CD14-positive monocyte (primary cell): ENCODE results near the gene ZSWIM3. TPM values are rescaled to one million over a fixed set of nuclear protein-coding genes. Genes with fewer than 3 reads are reported as not detected.

Source experiments
- DNase-seq, 3 donors: peaks; one replicate each; pipeline ENCODE4 v3.0.0-alpha.2; 2011 to 2022
- H2AFZ ChIP-seq: 2 replicates; pipeline ENCODE4 v1.6.0; 2012; ENCODE audit warnings: mild to moderate bottlenecking, low read depth, low read length, inconsistent platforms; ENCODE audit not compliant: insufficient read depth, poor library complexity, severe bottlenecking
- H3K27ac ChIP-seq, 2 donors: 1 replicate in 1 of 2; 2 replicates in 1 of 2; pipeline ENCODE4 v1.5.1; 2012 to 2013; ENCODE audit warnings: low read length in 2 of 2, control low read depth in 1 of 2, inconsistent platforms in 1 of 2, low read depth in 1 of 2, mild to moderate bottlenecking in 1 of 2
- H3K27me3 ChIP-seq, 2 donors: one replicate each; pipeline versions ENCODE4 v1.6.0 to v1.6.1; 2011 to 2013; ENCODE audit warnings: low read length in 2 of 2; ENCODE audit not compliant: control insufficient read depth in 2 of 2, insufficient read depth in 2 of 2
- H3K36me3 ChIP-seq, 2 donors: replicated peaks in 1 of 2; 1 replicate in 1 of 2; 2 replicates in 1 of 2; pipeline versions ENCODE4 v1.5.1 to v1.6.1; 2012 to 2013; ENCODE audit warnings: low read length in 2 of 2, control low read depth in 1 of 2, inconsistent platforms in 1 of 2, mild to moderate bottlenecking in 1 of 2; ENCODE audit not compliant: insufficient read depth in 2 of 2, control insufficient read depth in 1 of 2
- H3K4me1 ChIP-seq, 2 donors: 1 replicate in 1 of 2; 2 replicates in 1 of 2; pipeline versions ENCODE4 v1.5.1 to v1.6.1; 2012 to 2013; ENCODE audit warnings: low read length in 2 of 2, control low read depth in 1 of 2, inconsistent platforms in 1 of 2, mild to moderate bottlenecking in 1 of 2, moderate library complexity in 1 of 2; ENCODE audit not compliant: insufficient read depth in 2 of 2, control insufficient read depth in 1 of 2
- H3K4me2 ChIP-seq: replicated peaks from 2 replicates; pipeline ENCODE3; 2012; ENCODE audit warnings: low read length, moderate library complexity, mild to moderate bottlenecking; ENCODE audit not compliant: poor library complexity, severe bottlenecking; ENCODE audit errors: extremely low read depth
- H3K4me3 ChIP-seq, 3 experiments: fragments of 200-600 bp in 1 of 3; sonication (generic) in 1 of 3; replicated peaks in 1 of 3; 1 replicate in 2 of 3; 2 replicates in 1 of 3; pipeline ENCODE4 v1.5.1; 2011 to 2013; ENCODE audit warnings: low read length in 3 of 3, mild to moderate bottlenecking in 3 of 3, control low read depth in 2 of 3, low read depth in 2 of 3, inconsistent platforms in 1 of 3, moderate library complexity in 1 of 3
- H3K79me2 ChIP-seq: 2 replicates; pipeline ENCODE4 v1.6.0; 2012; ENCODE audit warnings: mild to moderate bottlenecking, control low read depth, inconsistent platforms, low read length, moderate library complexity; ENCODE audit not compliant: insufficient read depth
- H3K9ac ChIP-seq: 2 replicates; pipeline ENCODE4 v1.6.0; 2017; ENCODE audit warnings: low read length, mild to moderate bottlenecking; ENCODE audit not compliant: insufficient read depth, poor library complexity, severe bottlenecking
- H3K9me3 ChIP-seq, 2 donors: replicated peaks in 1 of 2; 1 replicate in 1 of 2; 2 replicates in 1 of 2; pipeline versions ENCODE4 v1.5.1 to v1.6.1; 2012 to 2013; ENCODE audit warnings: low read length in 2 of 2, control low read depth in 1 of 2; ENCODE audit not compliant: control insufficient read depth in 1 of 2, insufficient read depth in 1 of 2
- H4K20me1 ChIP-seq: 2 replicates; pipeline ENCODE4 v1.6.0; 2012; ENCODE audit warnings: mild to moderate bottlenecking, low read length, control low read depth, moderate library complexity; ENCODE audit not compliant: insufficient read depth
- H3K27ac Mint-ChIP-seq, 7 donors: one replicate each; pipeline ENCODE4 v1.8.0; 2020; ENCODE audit warnings: mild to moderate bottlenecking in 7 of 7, mixed read lengths in 7 of 7, moderate library complexity in 6 of 7, inconsistent platforms in 2 of 7
- H3K27me3 Mint-ChIP-seq, 3 donors: one replicate each; pipeline ENCODE4 v1.8.0; 2021 to 2022; ENCODE audit warnings: low read depth in 3 of 3, mild to moderate bottlenecking in 3 of 3, mixed read lengths in 3 of 3, moderate library complexity in 3 of 3, inconsistent platforms in 1 of 3
- H3K36me3 Mint-ChIP-seq, 2 donors: one replicate each; pipeline ENCODE4 v1.8.0; 2020; ENCODE audit warnings: mixed read lengths in 2 of 2, inconsistent platforms in 1 of 2, mild to moderate bottlenecking in 1 of 2
- H3K4me1 Mint-ChIP-seq: one replicate; pipeline ENCODE4 v1.8.0; 2020; ENCODE audit warnings: mild to moderate bottlenecking, mixed read lengths
- H3K4me3 Mint-ChIP-seq, 2 donors: one replicate each; pipeline ENCODE4 v1.8.0; 2020; ENCODE audit warnings: mild to moderate bottlenecking in 2 of 2, mixed read lengths in 2 of 2, moderate library complexity in 1 of 2
- H3K9me3 Mint-ChIP-seq, 7 donors: one replicate each; pipeline ENCODE4 v1.8.0; 2020 to 2022; ENCODE audit warnings: mixed read lengths in 7 of 7, mild to moderate bottlenecking in 6 of 7, moderate library complexity in 6 of 7, inconsistent platforms in 2 of 7
- WGBS: methylation state at CpG from one replicate; pipeline ENCODE4 v1.1.5; 2013; ENCODE audit warnings: missing lambda C conversion rate; ENCODE audit not compliant: insufficient coverage; 5-methylcytosine and 5-hydroxymethylcytosine counted together
- intact Hi-C, 2 donors: fragments of 100-400 bp; cut with micrococcal nuclease; formaldehyde crosslinking; loops; one replicate each; pipeline versions ENCODE4 v1.15.0 to v1.15.1; 2023
- polyA plus RNA-seq, 3 donors: library from polyadenylated mRNA; depleted of rRNA in 1 of 3; unstranded in 2 of 3; stranded (reverse) in 1 of 3; fragments of 300-500 nt in 2 of 3; fragments of >200 nt in 1 of 3; fragmentation: Illumina TruSeq in 2 of 3; gene quantifications; 1 replicate in 2 of 3; 2 replicates in 1 of 3; pipeline ENCODE4 v1.2.3, GENCODE V29; 2012 to 2021
- TF ChIP-seq, protein P1 (sequence below): fragments of 200-600 bp; IDR thresholded peaks from one replicate; pipeline ENCODE4 v1.8.0; 2022; ENCODE audit warnings: antibody characterized with exemption, mild to moderate bottlenecking

Gene ZSWIM3
- polyA plus RNA-seq, 3 donors: 0.29 to 1.5 (median 0.64) TPM

DNA sequence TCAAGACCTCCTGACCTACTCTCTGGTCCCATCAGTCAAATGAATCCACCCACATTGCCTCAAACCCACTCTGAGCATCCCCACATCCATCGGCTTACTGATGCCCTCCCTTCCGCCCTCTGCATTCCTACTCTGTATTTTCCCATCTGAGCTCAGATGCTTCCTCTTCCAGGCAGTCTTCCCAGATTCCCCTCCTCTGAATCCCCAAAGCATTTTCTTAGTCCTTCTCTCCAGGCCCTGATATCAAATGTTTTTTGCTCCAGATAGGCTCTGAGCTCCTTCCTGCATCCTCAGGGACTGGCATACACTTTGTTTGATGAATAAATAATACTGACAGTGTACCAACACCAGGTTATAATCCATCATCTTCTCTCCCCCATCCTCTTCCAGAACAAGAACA is 50.7 kb downstream of the ZSWIM3 start:
- H3K27ac ChIP-seq: no peak overlapping the region
- TF ChIP-seq, protein P1, sequence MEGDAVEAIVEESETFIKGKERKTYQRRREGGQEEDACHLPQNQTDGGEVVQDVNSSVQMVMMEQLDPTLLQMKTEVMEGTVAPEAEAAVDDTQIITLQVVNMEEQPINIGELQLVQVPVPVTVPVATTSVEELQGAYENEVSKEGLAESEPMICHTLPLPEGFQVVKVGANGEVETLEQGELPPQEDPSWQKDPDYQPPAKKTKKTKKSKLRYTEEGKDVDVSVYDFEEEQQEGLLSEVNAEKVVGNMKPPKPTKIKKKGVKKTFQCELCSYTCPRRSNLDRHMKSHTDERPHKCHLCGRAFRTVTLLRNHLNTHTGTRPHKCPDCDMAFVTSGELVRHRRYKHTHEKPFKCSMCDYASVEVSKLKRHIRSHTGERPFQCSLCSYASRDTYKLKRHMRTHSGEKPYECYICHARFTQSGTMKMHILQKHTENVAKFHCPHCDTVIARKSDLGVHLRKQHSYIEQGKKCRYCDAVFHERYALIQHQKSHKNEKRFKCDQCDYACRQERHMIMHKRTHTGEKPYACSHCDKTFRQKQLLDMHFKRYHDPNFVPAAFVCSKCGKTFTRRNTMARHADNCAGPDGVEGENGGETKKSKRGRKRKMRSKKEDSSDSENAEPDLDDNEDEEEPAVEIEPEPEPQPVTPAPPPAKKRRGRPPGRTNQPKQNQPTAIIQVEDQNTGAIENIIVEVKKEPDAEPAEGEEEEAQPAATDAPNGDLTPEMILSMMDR: no peak
- H3K4me2 ChIP-seq: no peak overlapping the region
- H3K27me3 ChIP-seq: no peaks in the 10 kb centered on the region
- no peaks in the 10 kb centered on the region for H3K79me2 ChIP-seq
- peaks cover 0 to 1% of the 10 kb centered on the region in 2 donors for H3K36me3 Mint-ChIP-seq
- H3K36me3 ChIP-seq: no peaks in the 10 kb centered on the region
- intact Hi-C loops: no loop called here
- H3K4me1 ChIP-seq: peaks cover 37 to 38% of the 10 kb centered on the region in 2 donors
- H3K4me1 Mint-ChIP-seq: peaks cover 39% of the 10 kb centered on the region
- H3K4me3 ChIP-seq: no peak overlapping the region
- H3K9ac ChIP-seq: no peak overlapping the region
- H3K4me3 Mint-ChIP-seq: peak overlapping the region in 1 of 2 donors; percentile 47
- H3K27ac Mint-ChIP-seq: peak overlapping the region in 1 of 7 donors; percentile 27
- H3K9me3 Mint-ChIP-seq: peaks cover 0 to 3% (median 0%) of the 10 kb centered on the region in 7 donors
- no peaks in the 10 kb centered on the region for H3K9me3 ChIP-seq
- 97% methylated on average over 2 of the region's 2 CpGs for WGBS
- H4K20me1 ChIP-seq: no peaks in the 10 kb centered on the region
- no peak overlapping the region for H2AFZ ChIP-seq
- peaks cover 2 to 3% (median 2%) of the 10 kb centered on the region in 3 donors for H3K27me3 Mint-ChIP-seq
- DNase-seq: no peak

DNA sequence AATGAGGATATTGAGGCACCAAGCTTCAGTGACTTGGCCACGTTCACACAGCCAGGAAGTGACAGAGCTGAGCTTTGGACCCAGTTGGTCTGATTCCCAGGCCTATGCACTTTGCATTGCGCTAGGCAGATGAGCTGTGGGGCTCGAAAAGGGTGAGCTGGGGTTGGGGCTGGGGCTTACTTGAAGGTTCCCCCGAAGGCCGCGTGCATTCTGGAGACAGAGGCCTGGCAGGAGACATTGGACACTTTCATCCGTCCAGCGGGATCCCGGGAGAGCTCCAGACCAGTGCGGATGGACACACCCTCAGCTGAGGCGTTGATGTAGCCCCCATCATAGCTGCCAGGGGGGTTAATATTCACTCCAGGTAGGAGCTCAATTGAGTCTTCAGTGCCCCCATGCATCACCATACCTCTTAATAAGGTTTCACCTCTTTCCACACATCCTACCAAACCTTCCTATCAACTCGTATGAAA is 52.0 kb downstream of the ZSWIM3 start:
- H2AFZ ChIP-seq: peak overlapping the region; percentile 29
- peaks cover 0 to 3% (median 0%) of the 10 kb centered on the region in 7 donors for H3K9me3 Mint-ChIP-seq
- H3K4me3 Mint-ChIP-seq: no peak overlapping the region

More for the DNA sequence above, 52.0 kb downstream of the ZSWIM3 start:
- Histone ChIP-seq H3K27me3 (no peaks in the 10 kb centered on the region), H3K36me3 (no peaks in the 10 kb centered on the region), H3K4me1 (peaks cover 50% of the 10 kb centered on the region in 2 donors), H3K27ac (peak overlapping the region; percentile 82 to 89), H3K79me2 (no peaks in the 10 kb centered on the region), H3K9ac (no peak overlapping the region), H3K9me3 (no peaks in the 10 kb centered on the region), H3K4me2 (peak overlapping the region; percentile 86), H3K4me3 (peak overlapping the region in 1 of 3 experiments; percentile 27), H4K20me1 (no peaks in the 10 kb centered on the region)
- peaks cover 46% of the 10 kb centered on the region for H3K4me1 Mint-ChIP-seq
- 81% methylated on average over 11 of the region's 12 CpGs for WGBS
- intact Hi-C loops: no loop called here
- H3K36me3 Mint-ChIP-seq: peaks cover 0 to 1% of the 10 kb centered on the region in 2 donors
- DNase-seq: no peak
- TF ChIP-seq, protein P1: no peak
- peaks cover 2 to 3% (median 3%) of the 10 kb centered on the region in 3 donors for H3K27me3 Mint-ChIP-seq
- peak overlapping the region in 5 of 7 donors; percentile 81 to 99 (median 90) for H3K27ac Mint-ChIP-seq
